Liver (tissue), 9 donors: Measurements from ENCODE around the gene MFSD6L. TPM values are rescaled to one million over a fixed set of nuclear protein-coding genes. Genes with fewer than 3 reads are reported as not detected.

Source experiments
- DNase-seq: peaks from one replicate; pipeline ENCODE4 v3.0.0-alpha.2; 2017; ENCODE audit warnings: low spot score
- H3K27ac ChIP-seq, 2 donors: one replicate each; pipeline ENCODE4 v1.7.0; 2013; ENCODE audit warnings: inconsistent platforms in 2 of 2, low read length in 2 of 2, control low read depth in 1 of 2, low read depth in 1 of 2, mild to moderate bottlenecking in 1 of 2
- H3K27me3 ChIP-seq, 4 donors: one replicate each; pipeline versions ENCODE4 v1.6.1 to v1.7.0; 2013; ENCODE audit warnings: low read length in 3 of 4, inconsistent platforms in 1 of 4, mild to moderate bottlenecking in 1 of 4, moderate library complexity in 1 of 4; ENCODE audit not compliant: control insufficient read depth in 4 of 4, insufficient read depth in 4 of 4
- H3K36me3 ChIP-seq, 4 donors: one replicate each; pipeline versions ENCODE4 v1.6.1 to v1.7.0; 2013; ENCODE audit warnings: low read length in 3 of 4, mild to moderate bottlenecking in 3 of 4, low read depth in 1 of 4, moderate library complexity in 1 of 4; ENCODE audit not compliant: control insufficient read depth in 4 of 4, insufficient read depth in 3 of 4
- H3K4me1 ChIP-seq, 4 donors: one replicate each; pipeline versions ENCODE4 v1.6.1 to v1.7.0; 2013; ENCODE audit warnings: low read length in 3 of 4, mild to moderate bottlenecking in 3 of 4, moderate library complexity in 1 of 4; ENCODE audit not compliant: control insufficient read depth in 4 of 4, insufficient read depth in 4 of 4
- H3K4me3 ChIP-seq, 3 donors: one replicate each; pipeline versions ENCODE4 v1.6.1 to v1.7.0; 2013; ENCODE audit warnings: low read length in 3 of 3, control low read depth in 1 of 3, low read depth in 1 of 3, mild to moderate bottlenecking in 1 of 3
- H3K9ac ChIP-seq, 2 donors: one replicate each; pipeline ENCODE4 v1.7.0; 2013; ENCODE audit warnings: low read length in 2 of 2, mild to moderate bottlenecking in 2 of 2, moderate library complexity in 2 of 2, control low read depth in 1 of 2, low read depth in 1 of 2
- H3K9me3 ChIP-seq, 4 donors: one replicate each; pipeline versions ENCODE4 v1.6.1 to v1.7.0; 2013; ENCODE audit warnings: low read length in 3 of 4; ENCODE audit not compliant: control insufficient read depth in 4 of 4
- EGR1 ChIP-seq, 2 donors: IDR thresholded peaks; 2 replicates each; pipeline ENCODE4 v1.6.1; 2016 to 2018; ENCODE audit warnings: antibody characterized with exemption in 2 of 2, low read depth in 2 of 2
- FOXA1 ChIP-seq: IDR thresholded peaks from 2 replicates; pipeline ENCODE4 v1.6.1; 2016; ENCODE audit warnings: antibody characterized with exemption
- FOXA2 ChIP-seq: IDR thresholded peaks from 2 replicates; pipeline ENCODE4 v1.6.1; 2016; ENCODE audit warnings: antibody characterized with exemption
- GABPA ChIP-seq, 2 donors: IDR thresholded peaks in 1 of 2; conservative IDR thresholded peaks in 1 of 2; 2 replicates each; pipeline ENCODE4 v1.6.1; 2016; ENCODE audit warnings: antibody characterized with exemption in 2 of 2, mild to moderate bottlenecking in 1 of 2, moderate library complexity in 1 of 2
- HNF4A ChIP-seq, 2 donors: conservative IDR thresholded peaks; 2 replicates each; pipeline ENCODE4 v1.6.1; 2016; ENCODE audit warnings: antibody characterized with exemption in 2 of 2, mild to moderate bottlenecking in 2 of 2
- HNF4G ChIP-seq: IDR thresholded peaks from 2 replicates; pipeline ENCODE4 v1.6.1; 2016; ENCODE audit warnings: antibody characterized with exemption
- JUND ChIP-seq, 2 donors: IDR thresholded peaks; 2 replicates each; pipeline ENCODE4 v1.6.1; 2016; ENCODE audit warnings: antibody characterized with exemption in 2 of 2
- NR2F2 ChIP-seq: IDR thresholded peaks from 2 replicates; pipeline ENCODE4 v1.6.1; 2016; ENCODE audit warnings: antibody characterized with exemption
- RAD21 ChIP-seq, 2 donors: IDR thresholded peaks; 2 replicates each; pipeline ENCODE4 v1.6.1; 2016; ENCODE audit warnings: antibody characterized with exemption in 2 of 2, mild to moderate bottlenecking in 2 of 2
- SP1 ChIP-seq: IDR thresholded peaks from 2 replicates; pipeline ENCODE4 v1.6.1; 2018; ENCODE audit warnings: antibody characterized with exemption, mild to moderate bottlenecking
- TAF1 ChIP-seq: conservative IDR thresholded peaks from 2 replicates; pipeline ENCODE4 v1.6.1; 2016; ENCODE audit warnings: antibody characterized with exemption, mild to moderate bottlenecking
- YY1 ChIP-seq: IDR thresholded peaks from 2 replicates; pipeline ENCODE4 v1.6.1; 2016; ENCODE audit warnings: antibody characterized with exemption, mild to moderate bottlenecking
- WGBS: extraction: QIAGEN DNeasy Blood & Tissue Kit; methylation state at CpG from one replicate; pipeline ENCODE4 v1.1.7; 2013; 5-methylcytosine and 5-hydroxymethylcytosine counted together
- polyA plus RNA-seq, 2 donors: library from polyadenylated mRNA; stranded (reverse) in 1 of 2; unstranded in 1 of 2; fragments of 200-250 nt in 1 of 2; fragments of >200 nt in 1 of 2; fragmentation: Nextera tagmentation in 1 of 2; extraction: Ambion mirVana in 1 of 2; gene quantifications; one replicate each; pipeline versions ENCODE4 v1.2.1 to v1.2.3, GENCODE V29; 2013 to 2015
- total RNA-seq, 2 donors: library from RNA; depleted of rRNA; stranded (reverse); fragments of >200 nt; gene quantifications; one replicate each; pipeline ENCODE4 v1.2.3, GENCODE V29; 2014
- TF ChIP-seq, protein P1 (sequence below): fragments of 150-350 bp; IDR thresholded peaks from 2 replicates; pipeline ENCODE4 v1.5.1; 2017; ENCODE audit warnings: improper control_type of control experiment, low read depth, low read length; ENCODE audit not compliant: missing input control
- TF ChIP-seq, protein P2 (sequence below): IDR thresholded peaks from 2 replicates; pipeline ENCODE4 v1.6.1; 2016; ENCODE audit warnings: antibody characterized with exemption
- TF ChIP-seq, protein P3 (sequence below): IDR thresholded peaks from 2 replicates; pipeline ENCODE4 v1.6.1; 2016; ENCODE audit warnings: antibody characterized with exemption, mild to moderate bottlenecking
- TF ChIP-seq, protein P4 (sequence below): IDR thresholded peaks from 2 replicates; pipeline ENCODE4 v1.6.1; 2016; ENCODE audit warnings: antibody characterized with exemption
- donor health status: healthy.
- donor health status: healthy.
- donor health status: healthy.
- donor health status: healthy.
- donor health status: healthy.

MFSD6L gene
- total and polyA plus RNA-seq, 4 donors = 0.03 to 0.25 (median 0.05) TPM; not detected in 1

DNA sequence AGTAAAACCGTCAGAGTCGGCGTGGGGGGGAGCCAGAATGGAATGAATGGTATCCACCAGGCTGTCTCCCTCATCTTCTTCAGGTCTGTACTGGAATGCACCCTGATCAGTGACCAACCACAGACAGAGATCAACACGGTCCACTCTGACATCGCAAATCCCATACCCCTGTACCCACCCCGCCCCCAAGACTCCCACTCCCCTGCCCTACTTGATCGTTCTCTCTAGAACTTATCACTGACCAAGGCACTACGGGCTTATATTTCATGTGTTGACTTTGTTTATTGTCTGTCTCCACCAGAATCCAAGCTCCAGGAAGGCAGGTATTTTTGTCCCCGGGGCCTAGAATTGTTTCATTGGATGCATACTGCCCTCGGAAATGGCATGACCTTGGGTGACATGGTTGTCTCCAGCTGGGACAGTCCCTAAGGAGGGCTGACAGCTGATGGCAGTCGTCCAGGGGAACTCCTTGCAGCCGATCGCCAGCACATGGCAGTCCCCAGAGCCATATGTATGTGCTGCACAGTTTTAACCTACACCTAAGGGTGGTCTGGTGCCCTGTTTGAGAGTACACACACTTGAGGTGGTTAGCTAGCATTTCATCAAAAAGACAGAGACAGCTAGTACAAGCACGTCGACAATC lies 526 bp upstream of the MFSD6L start:
- no peak for DNase-seq
- Histone ChIP-seq H3K4me1 (peaks cover 0 to 4% (median 2%) of the 10 kb centered on the region in 4 donors), H3K9ac (no peak overlapping the region), H3K36me3 (no peaks in the 10 kb centered on the region), H3K27me3 (peaks cover 0 to 4% (median 0%) of the 10 kb centered on the region in 4 donors), H3K9me3 (no peaks in the 10 kb centered on the region), H3K4me3 (peak overlapping the region in 1 of 3 donors; percentile 1), H3K27ac (no peak overlapping the region)
- 57% methylated on average over 15 of the region's 15 CpGs for WGBS
- TF ChIP-seq HNF4A (conservative IDR thresholded peaks at IDR 0.05) (no peak), RAD21 (IDR thresholded peaks at IDR 0.05) (no peak), HNF4G (no peak), EGR1 (IDR thresholded peaks at IDR 0.05; ENCODE audit: low read depth in 2 of 2) (no peak), NR2F2 (no peak), TAF1 (no peak)
- TF ChIP-seq, protein P1, sequence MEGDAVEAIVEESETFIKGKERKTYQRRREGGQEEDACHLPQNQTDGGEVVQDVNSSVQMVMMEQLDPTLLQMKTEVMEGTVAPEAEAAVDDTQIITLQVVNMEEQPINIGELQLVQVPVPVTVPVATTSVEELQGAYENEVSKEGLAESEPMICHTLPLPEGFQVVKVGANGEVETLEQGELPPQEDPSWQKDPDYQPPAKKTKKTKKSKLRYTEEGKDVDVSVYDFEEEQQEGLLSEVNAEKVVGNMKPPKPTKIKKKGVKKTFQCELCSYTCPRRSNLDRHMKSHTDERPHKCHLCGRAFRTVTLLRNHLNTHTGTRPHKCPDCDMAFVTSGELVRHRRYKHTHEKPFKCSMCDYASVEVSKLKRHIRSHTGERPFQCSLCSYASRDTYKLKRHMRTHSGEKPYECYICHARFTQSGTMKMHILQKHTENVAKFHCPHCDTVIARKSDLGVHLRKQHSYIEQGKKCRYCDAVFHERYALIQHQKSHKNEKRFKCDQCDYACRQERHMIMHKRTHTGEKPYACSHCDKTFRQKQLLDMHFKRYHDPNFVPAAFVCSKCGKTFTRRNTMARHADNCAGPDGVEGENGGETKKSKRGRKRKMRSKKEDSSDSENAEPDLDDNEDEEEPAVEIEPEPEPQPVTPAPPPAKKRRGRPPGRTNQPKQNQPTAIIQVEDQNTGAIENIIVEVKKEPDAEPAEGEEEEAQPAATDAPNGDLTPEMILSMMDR = no peak
- TF ChIP-seq, protein P2, sequence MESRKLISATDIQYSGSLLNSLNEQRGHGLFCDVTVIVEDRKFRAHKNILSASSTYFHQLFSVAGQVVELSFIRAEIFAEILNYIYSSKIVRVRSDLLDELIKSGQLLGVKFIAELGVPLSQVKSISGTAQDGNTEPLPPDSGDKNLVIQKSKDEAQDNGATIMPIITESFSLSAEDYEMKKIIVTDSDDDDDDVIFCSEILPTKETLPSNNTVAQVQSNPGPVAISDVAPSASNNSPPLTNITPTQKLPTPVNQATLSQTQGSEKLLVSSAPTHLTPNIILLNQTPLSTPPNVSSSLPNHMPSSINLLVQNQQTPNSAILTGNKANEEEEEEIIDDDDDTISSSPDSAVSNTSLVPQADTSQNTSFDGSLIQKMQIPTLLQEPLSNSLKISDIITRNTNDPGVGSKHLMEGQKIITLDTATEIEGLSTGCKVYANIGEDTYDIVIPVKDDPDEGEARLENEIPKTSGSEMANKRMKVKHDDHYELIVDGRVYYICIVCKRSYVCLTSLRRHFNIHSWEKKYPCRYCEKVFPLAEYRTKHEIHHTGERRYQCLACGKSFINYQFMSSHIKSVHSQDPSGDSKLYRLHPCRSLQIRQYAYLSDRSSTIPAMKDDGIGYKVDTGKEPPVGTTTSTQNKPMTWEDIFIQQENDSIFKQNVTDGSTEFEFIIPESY = no peak

DNA sequence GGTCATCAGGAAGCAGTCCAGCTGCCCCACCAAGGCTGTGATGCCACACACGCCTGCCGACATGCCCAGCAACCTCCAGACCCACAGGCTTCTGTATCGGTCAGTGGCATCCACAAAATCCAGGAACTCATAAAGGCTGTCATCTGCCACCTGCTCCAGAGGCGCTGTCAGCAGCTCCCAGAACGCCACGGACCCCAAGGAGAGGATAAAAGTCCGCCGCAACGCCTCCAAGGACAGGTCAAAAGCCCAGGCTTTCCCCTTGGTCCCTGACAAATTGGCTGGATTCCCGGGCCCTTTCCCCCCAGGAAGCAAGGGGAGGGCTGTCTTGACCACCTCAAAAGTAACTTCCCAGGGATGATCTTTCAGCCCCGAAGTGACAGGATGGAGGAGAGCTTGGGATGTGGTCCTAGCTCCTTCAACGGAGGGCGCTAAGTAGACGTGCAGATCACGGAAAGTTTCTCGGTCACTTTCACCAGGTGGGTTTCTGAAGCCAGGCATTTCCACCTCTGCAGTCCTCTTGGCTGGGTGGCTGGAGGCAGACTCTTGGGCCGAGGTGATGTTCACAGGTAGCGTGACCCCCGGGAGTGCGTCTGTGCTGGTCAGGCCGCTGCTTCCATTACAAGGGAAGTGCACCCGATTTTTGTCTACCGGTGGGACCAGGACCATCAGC lies 854 bp downstream of the MFSD6L start:
- Histone ChIP-seq H3K4me1 (peaks cover 0 to 4% (median 2%) of the 10 kb centered on the region in 4 donors), H3K9ac (no peak overlapping the region), H3K27me3 (peaks cover 0 to 4% (median 0%) of the 10 kb centered on the region in 4 donors), H3K27ac (no peak overlapping the region), H3K36me3 (no peaks in the 10 kb centered on the region), H3K9me3 (no peaks in the 10 kb centered on the region), H3K4me3 (no peak overlapping the region)
- DNase-seq = no peak
- WGBS = 65% methylated on average over 23 of the region's 23 CpGs
- TF ChIP-seq HNF4A (conservative IDR thresholded peaks at IDR 0.05) (no peak), JUND (IDR thresholded peaks at IDR 0.05) (no peak), NR2F2 (no peak), SP1 (no peak), FOXA2 (no peak), GABPA (IDR thresholded peaks at IDR 0.05 in 1 of 2, conservative IDR thresholded peaks at IDR 0.05 in 1 of 2) (no peak), YY1 (no peak), FOXA1 (no peak), EGR1 (IDR thresholded peaks at IDR 0.05; ENCODE audit: low read depth in 2 of 2) (no peak), HNF4G (no peak), RAD21 (IDR thresholded peaks at IDR 0.05) (no peak)
- TF ChIP-seq, protein P1 = no peak
- TF ChIP-seq, protein P3, sequence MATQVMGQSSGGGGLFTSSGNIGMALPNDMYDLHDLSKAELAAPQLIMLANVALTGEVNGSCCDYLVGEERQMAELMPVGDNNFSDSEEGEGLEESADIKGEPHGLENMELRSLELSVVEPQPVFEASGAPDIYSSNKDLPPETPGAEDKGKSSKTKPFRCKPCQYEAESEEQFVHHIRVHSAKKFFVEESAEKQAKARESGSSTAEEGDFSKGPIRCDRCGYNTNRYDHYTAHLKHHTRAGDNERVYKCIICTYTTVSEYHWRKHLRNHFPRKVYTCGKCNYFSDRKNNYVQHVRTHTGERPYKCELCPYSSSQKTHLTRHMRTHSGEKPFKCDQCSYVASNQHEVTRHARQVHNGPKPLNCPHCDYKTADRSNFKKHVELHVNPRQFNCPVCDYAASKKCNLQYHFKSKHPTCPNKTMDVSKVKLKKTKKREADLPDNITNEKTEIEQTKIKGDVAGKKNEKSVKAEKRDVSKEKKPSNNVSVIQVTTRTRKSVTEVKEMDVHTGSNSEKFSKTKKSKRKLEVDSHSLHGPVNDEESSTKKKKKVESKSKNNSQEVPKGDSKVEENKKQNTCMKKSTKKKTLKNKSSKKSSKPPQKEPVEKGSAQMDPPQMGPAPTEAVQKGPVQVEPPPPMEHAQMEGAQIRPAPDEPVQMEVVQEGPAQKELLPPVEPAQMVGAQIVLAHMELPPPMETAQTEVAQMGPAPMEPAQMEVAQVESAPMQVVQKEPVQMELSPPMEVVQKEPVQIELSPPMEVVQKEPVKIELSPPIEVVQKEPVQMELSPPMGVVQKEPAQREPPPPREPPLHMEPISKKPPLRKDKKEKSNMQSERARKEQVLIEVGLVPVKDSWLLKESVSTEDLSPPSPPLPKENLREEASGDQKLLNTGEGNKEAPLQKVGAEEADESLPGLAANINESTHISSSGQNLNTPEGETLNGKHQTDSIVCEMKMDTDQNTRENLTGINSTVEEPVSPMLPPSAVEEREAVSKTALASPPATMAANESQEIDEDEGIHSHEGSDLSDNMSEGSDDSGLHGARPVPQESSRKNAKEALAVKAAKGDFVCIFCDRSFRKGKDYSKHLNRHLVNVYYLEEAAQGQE = no peak
- TF ChIP-seq, protein P4, sequence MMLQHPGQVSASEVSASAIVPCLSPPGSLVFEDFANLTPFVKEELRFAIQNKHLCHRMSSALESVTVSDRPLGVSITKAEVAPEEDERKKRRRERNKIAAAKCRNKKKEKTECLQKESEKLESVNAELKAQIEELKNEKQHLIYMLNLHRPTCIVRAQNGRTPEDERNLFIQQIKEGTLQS = no peak
- TF ChIP-seq, protein P2 = no peak
